NCI-H128 (cell line): ENCODE measurements around the gene PDK4.
"Not testable (repeated sequence)": the region's sequence is repeated elsewhere in the genome, so short reads cannot be mapped to it uniquely, and the experiment has no call there.

Experiments used
- DNase-seq: peaks from one replicate; lab custom pipeline; 2025; ENCODE audit not compliant: unreplicated experiment; lab: John Stamatoyannopoulos, UW

The PDK4 gene

DNA sequence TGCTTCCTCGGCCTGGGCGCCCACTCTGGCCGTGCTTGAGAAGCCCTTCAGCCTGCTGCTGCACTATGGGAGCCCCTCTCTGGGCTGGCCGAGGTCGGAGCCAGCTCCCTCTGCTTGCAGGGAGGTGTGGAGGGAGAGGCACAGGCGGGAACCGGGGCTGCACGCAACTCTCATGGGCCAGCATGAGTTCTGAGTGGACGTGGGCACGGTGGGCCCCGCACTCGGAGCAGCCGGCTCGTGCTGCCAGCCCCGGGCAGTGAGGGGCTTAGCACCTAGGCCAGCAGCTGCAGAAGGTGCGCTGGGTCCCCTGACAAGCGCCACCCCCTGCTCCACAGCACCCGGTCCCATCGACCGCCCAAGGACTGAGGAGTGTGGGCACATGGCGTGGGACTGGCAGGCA is 9.0 kb upstream of the PDK4 start:
- no peak for DNase-seq

- not testable (repeated sequence) for DNase-seq
These were observed 8.5 kb upstream of the PDK4 start for GRCh38 chr7:95604811-95605210.

DNA sequence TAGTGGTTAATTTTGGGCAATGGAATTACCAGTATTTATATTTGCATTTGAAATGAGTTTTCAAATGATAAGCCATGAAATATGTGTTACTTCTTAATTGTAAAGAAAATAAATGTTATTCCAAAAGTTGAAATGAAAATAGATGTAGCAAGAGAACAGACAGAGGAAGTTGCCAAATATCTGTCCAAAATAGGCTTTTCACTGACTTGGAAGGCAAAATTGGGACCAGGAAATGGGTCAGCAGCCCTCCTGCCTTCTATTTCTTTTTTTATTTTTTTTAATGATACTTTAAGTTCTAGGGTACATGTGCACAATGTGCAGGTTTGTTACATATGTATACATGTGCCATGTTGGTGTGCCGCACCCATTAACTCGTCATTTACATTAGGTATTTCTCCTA is 8.1 kb upstream of the PDK4 start:
- not testable (repeated sequence) for DNase-seq

DNA sequence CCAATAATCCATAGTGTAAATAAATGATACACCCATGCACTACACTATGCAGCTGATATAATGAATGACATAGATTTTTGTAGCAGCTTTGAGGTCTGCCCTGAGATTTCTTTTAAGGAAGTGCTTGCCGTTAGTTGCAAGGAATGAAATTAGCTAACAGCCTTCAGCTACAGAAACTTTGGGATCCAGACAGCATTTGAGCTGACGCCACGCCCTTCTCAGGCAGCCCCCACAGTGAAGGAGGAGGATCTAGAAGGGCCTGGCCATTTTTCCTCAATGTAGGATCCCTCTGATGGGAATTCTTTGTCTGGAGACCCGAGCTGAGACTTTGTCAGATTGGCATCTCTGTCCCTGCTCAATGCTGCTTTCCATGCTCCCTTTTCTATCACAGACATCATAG is 6.1 kb upstream of the PDK4 start:
- DNase-seq, result no peak

DNA sequence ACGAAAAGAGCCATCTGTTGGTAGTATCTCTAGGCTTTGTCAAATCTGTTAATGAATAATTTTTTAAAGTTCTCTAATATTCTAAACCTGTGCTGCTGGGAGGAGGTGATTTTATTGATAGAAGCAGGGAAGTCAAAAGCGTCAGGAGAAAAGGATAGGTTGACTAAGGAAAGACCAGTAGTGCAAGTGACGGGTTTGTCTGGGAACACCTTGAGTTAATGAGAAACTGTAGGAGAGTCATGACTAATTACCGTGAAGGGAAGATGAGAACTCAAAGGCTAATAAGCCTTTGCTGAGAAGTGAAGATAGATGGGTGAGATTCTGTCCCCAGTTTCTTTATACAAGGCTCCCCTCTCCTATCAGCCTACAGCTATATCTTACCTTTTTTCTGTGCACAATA is 5.0 kb upstream of the PDK4 start:
- no peak for DNase-seq

DNA sequence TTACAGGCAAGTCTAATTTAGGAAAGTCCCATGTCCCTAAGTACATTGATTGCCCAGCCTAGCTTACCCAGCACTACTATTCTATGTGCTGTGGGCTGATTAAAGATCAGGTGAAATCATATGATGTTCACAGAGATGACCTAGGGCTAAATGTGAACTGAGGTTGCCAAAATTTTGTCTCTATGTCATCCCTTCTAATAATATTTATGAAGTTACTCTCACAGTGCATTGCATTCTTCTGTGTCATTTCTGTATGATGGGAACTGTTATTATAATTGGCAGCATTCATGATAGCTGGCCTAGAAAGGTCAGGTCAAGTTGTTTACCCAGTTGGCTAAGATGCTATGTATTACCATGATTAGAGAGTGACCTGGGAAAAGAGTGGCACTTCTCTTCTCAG is 2.8 kb upstream of the PDK4 start:
- DNase-seq, result no peak

DNA sequence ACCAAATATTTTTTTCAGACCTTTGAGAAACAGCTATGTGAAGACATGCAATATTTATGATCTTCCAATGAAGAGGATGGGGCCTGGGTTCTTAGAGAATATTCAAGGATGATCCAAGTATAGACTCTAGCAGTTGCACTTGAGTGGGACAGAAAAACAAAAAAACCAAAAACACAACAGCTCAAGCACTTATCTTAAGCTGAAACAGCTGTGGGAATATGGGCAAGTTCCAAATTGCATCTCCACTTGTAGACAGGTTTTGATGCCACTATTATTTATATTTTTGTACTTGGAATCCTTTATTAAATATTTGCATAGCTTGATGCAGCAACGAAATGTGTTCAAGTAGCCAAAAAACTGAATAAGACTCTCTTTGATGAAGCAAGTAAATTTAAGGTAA is 2.2 kb upstream of the PDK4 start:
- DNase-seq, result no peak

DNA sequence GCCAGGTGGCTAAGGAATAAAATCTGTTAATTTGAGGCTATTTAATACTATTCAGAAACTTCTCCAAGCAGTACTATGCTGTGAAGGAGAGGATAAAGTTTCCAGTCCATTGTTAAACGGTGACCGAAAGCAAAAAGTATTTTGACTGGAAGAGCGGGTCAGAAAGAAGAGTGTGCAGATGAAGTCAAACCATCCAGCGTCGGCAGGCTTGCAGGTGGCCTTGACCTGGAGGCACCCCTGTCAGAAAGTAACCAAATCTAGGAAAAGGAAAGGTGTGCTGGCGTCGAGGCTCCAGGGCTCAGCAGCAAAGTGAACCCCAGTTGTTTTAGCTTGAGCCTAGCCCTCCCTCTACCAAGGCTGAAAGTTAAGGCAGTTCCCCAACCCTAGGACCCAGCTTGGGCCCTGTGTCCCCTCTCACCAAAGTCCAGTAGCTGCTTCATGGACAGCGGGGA is 544 bp downstream of the PDK4 start:
- DNase-seq, result no peak

GRCh38 chr7:95594185-95594584 is 2.1 kb downstream of the PDK4 start:
- DNase-seq, result no peak

DNA sequence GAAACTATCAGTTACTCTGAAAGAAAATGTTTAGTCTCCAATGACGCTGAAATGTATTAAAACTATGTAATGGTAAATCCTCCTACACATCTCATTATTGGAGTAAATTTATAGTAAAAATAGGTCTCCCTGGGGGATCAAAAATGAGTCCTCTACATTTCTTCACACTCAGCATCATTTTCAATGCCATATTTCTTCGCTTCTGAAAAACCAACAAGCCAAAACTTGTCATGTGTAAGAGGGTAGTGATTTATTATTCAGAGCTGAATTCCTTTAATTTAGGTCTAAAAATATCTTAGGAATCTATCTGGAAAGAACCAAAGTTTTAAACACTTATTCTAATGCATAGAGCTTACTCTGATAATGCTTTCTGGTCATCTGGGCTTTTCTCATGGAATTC is 3.0 kb downstream of the PDK4 start:
- no peak for DNase-seq

DNA sequence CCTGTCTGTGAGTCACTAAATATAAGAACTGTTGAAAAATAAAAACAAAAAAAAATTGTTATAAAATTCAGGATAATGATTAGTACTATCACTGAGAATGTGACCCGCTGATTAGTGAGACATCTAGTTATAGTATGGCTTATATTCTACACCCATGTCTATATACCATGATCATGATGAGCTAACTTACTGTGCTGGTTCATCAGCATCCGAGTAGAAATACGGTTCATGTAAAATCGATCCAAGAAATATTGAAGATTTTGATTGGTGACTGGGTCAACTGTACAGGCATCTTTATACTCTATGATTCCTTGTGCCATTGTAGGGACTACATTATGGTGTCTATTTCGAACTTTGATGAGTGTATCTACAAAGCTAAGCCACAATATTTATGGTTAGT is 3.7 kb downstream of the PDK4 start:
- DNase-seq, result no peak

DNA sequence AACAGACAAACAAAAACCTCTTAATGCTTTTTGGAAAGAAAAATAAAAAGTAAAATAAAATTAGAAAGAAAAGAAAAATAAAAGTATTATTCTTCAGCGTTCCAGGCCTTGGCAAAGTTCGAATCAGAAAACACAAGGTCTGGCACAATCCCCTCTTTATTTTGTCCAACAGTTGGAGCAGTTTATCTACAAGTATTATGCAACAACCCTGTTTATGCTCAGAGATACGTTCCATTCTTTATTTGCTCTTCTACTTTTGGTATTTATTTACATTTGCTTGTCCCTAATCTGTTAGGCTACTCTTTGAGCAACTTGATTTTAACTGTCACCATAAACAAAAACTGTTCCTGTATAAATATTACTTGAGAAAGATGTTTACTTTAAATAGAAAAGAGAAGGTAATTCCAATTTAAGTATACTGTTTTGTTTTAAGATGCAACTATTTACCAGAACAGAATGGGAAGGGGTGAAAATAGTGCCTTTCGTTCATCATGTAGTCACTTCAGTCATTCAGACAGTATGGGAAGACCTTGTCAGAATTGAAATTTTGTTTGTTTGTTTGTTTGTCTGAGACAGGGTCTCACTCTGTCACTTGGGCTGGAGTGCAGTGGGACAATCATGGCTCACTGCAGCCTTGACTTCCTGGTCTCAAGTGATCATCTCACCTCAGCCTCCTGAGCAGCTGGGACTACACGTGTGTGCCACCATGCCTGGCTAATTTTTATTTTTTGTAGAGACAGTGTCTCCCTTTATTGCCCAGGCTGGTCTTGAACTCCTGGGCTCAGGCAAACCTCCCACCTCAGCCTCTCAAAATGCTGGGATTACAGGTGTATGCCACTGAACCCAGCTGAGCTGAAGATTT is 5.7 kb downstream of the PDK4 start:
- DNase-seq, result no peak

DNA sequence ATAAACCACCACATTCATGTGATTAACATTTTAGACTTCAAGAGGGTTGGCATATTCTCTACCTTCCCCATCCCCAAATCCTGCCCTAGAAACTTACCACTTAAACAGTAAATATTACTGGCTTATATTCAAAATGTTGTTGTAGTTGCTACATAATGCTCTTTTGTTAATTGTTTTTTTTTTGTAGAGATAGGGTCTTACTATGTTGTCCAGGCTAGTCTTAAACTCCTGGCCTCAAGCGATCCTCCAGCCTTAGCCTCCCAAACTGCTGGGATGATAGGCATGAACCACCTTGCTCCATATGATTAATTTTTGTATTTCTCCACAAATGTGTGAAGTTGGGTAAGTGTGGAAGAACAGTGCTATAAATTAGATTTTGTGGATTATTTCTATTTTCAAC is 6.5 kb downstream of the PDK4 start:
- DNase-seq, result no peak

DNA sequence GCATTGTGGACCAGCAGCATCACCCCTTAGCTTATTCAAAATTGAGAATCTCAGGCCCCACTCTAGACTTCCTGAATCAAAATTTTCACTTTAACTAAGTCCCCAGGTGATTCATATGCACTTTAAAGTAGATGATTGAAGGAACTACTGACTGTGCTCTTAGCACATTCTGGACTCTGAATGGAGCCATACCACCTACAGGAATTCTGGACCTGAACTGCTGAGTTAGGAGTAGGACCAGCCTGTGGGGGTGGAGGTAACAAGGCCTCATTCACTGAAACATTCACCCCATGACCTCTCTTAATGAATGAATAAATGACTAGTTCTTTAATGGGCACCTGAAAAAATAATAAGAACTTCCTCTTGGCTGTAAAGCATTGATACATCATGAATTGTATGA is 7.3 kb downstream of the PDK4 start:
- no peak for DNase-seq

GRCh38 chr7:95586951-95587301 is 9.4 kb downstream of the PDK4 start:
- no peak for DNase-seq

DNA sequence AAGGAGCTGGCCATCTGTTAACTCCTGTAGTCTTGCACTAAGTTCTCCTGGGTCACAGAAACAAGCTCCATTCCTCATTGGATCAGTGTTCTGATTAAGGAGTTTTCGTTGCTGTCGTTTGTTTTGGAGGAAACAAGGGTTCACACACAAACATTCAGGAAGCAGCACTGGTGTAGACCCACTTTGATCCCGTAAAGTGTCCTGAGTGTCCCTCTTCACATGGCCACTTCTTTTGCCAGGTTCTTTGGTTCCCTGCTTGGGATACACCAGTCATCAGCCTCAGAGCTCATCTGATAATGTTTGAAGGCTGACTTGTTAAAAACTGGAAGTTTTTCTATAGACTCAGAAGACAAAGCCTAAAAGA is 10.9 kb downstream of the PDK4 start:
- DNase-seq, result no peak

- no peak for DNase-seq
These were observed 11.4 kb downstream of the PDK4 start for GRCh38 chr7:95584769-95585425.

GRCh38 chr7:95583834-95584621 is 12.3 kb downstream of the PDK4 start:
- no peak for DNase-seq

- DNase-seq, result no peak
These were observed 13.6 kb downstream of the PDK4 start for GRCh38 chr7:95582578-95583293.

DNA sequence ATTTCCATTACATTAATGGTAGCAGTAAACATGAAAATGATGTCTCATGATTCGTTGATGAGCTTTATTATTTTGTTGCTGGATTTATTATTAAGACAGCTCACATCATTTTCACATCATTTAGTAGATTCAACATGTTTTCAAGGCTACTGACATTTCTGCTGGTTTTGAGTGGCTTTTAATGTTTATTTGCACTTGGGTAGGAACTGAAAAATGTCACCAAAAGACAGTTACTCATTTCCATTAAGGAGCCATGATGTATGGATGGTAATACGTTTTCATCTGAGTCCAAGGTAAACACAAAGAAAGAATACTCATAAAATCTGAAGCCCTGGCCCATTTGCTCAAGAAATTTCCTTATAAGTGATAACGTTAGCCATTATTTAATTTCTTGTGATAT is 14.8 kb downstream of the PDK4 start:
- no peak for DNase-seq

DNA sequence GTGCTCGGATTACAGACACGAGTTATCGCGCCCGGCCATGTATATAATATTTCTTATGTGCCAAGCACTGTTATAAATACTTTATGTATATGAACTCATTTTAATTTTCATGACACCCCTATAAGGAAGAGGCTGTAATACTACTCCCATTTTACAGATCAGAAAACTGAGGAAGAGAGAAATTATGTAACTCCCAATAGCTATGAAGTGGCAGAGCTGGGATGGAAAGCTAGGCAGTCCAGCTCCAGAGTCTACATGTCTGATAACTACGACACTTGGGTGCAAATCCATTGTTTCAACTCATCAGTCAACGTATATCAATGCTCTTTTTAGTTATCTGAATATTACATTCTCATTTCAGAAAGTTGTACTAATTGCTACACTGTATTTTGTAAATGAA is 17.0 kb downstream of the PDK4 start:
- no peak for DNase-seq
